Left lobe of liver (tissue), 2 donors: Measurements from ENCODE around the gene MPC1. TPM values are rescaled to one million over a fixed set of nuclear protein-coding genes. Genes with fewer than 3 reads are reported as not detected.
"Not testable (repeated sequence)": the region's sequence is repeated elsewhere in the genome, so short reads cannot be mapped to it uniquely, and the experiment has no call there.

Experiments used
- ATAC-seq: fragments of 200-7000 bp; cut with Tn5 transposase; one replicate; pipeline ENCODE4 v1.9.1; 2020; ENCODE audit warnings: mild to moderate bottlenecking, moderate library complexity
- DNase-seq: peaks from one replicate; pipeline ENCODE4 v3.0.0-alpha.2; 2020; ENCODE audit warnings: low spot score
- total RNA-seq: library from RNA; stranded (reverse); gene quantifications from one replicate; pipeline ENCODE4 v1.2.1, GENCODE V29; 2021
- donor health status: DM: no; HTN: no; CAD: no; lungs with moderate emphysema.
- donor health status: DM: no; HTN: yes; CAD: no.

MPC1 gene
- total RNA-seq, 1 donor from 2014 or later: 120 TPM

DNA sequence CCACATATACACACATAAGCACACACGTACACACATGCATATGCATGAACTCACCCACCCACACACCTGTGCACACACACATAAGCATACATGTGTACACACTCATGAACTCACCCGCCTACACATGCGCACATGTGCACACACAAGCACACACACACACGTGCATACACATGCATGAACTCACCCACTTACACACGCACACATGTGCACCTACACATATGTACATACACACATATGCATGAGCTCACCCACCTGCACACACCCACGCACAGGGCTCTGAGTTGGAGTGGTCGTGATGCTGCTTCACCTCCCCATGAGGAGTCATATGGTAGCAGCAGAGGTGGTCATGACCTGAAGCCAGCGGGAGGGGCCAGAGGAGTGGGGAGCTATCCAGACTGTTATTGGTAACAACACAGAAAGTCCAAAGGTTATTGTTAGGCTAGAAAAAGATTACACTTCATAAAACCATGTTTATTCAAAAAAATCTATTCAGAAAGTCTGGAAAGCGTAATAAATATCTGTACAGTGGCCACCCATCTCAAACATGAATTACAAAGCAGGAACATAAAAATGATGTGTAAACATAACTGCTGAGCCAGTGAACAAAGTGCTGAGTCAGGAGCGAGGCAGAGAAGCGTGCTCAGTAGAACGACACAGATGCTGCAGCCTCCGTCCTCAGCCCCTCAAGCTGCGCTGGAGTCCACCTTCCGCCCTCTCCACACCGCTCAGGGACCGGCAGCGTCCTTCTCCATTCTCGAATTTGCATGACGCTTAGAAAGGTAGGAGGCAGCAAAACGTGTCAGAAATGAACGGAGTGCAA is 26.4 kb upstream of the MPC1 start:
- DNase-seq (no peak), ATAC-seq (peak; percentile 74)

DNA sequence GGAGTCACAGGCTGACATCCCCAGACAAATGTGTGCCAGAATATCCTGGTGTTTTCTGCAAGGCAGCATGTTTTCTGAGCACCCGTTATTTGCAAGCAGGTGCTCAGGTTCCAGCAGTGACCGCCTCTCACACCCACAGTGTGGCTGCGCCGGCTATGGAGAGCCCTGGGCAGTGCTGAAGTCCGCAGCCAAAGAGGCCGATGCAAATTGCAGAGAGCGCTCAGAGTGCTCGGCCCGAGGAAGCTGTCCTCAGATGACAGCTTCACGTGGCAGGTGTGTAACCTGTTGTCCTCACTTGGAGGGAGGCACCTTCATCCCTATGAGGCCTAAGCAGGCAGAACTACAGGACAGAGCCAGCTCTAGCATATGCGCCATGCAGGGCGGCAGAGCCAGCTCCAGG is 23.5 kb upstream of the MPC1 start:
- peak; percentile 19 for ATAC-seq
- peak; percentile 33 for DNase-seq

DNA sequence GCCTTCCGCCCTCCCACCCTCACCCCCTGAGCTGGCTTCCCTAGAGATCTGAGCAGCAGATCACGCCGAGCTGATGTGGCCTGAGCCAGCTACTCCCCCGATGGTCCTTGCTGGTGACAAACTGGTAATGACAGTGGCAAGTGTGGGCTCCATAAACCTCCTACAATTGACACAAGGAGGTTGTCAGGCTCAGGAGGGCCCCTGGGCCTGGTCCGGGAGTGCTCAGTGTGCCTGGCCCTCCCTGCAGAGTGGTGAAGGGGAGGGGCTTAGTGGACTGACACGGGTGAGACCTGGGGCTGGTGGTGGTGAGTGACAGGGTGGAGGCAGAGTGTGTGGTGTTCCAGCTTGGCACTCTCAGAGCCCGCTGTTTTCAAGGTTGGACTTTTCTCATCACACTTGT is 22.6 kb upstream of the MPC1 start:
- ATAC-seq: no peak
- peak; percentile 42 for DNase-seq

DNA sequence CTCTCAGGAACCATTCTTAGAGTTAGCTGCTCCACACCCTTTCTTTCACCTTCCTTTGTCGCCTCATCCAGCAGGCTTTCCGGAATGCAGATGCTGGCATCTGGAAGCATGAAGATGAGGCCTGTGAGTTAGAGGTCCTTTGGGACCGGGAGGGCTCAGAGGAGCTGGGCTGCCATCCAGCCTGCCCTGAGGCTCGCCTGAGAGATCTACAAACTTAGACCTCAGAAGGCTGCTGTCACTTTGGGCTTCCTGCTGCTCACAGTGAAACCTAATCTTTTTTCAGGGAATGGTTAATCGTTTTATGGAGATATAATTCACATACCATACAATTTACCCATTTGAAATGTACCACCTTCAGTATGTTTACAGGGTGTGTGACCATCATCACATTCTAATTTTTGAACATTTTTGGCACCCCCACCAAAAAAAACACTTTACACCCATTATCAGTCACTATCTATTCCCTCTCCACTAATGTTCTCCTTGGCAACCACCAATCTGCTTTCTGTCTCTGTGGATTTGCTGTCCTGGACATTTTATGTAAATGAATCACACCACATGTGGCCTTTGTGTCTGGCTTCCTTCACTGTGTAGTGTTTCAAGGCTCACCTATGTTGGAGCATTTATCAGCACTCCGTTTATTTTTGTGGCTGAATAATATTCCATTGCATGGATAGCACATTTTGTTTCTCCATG is 20.0 kb upstream of the MPC1 start:
- no peak for ATAC-seq

DNA sequence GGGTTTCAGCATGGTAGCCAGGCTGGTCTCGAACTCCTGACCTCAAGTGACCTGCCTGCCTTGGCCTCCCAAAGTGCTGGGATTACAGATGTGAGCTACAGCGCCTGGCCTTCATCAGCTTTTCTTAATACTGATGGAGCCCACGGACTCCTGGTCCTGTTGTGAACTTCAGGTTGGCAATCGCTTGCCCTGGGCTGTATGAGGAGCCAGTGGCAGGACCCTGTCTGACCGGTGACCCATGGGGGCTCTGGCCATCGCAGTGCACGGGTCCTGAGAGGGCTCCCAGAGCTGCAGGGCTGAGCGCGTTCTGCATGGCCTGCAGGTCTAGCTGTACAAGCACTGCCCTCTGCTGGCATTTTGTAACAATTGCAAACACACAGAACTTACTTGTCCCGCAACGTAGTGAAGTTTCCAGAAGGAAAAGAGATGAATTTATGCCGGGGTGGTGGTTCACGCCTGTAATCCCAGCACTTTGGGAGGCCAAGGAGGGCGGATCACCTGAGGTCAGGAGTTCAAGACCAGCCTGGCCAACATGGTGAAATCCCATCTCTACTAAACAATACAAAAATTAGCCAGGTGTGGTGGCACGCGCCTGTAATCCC is 18.0 kb upstream of the MPC1 start:
- ATAC-seq (peak; percentile 94), DNase-seq (peak; percentile 74)

More for the DNA sequence above, 20.0 kb upstream of the MPC1 start:
- DNase-seq: peak; percentile 22

DNA sequence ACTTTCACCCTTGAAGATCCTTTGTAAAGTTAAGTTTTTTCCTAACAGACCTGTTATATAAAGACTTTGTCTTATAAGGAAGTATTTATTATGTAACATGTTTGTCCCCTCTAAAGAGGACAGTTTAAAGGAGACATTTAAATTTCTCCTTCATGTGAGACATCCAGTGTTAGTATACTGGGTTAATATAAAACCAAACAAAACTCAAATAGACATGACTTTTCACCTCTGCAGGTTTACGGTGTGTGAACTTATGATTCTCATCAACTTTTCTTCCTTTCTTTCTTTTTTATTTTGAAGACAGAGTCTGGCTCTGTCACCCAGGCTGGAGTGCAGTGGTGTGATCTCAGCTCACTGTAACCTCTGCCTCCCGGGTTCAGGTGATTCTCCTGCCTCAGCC is 17.4 kb upstream of the MPC1 start:
- peak; percentile 70 for ATAC-seq
- DNase-seq: no peak

DNA sequence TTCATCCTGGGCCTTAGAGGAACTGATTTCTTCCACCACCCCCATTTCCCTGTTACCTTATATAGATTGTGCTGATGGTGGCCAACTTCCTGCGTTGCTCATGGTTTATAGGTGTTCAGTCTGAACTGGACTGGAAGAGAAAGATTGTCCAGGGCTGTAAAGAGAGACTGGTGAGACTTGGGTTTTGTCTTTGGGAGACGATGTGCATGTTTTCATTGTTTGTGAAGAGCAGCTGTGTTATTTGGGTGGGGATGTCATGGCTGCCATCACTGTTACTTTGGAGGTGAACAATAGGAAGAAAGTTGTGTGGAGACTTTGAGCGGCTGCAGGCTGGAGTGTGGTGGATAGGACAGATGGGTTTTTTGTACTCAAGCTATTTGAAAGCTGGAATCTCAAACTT is 15.6 kb upstream of the MPC1 start:
- ATAC-seq: no peak
- no peak for DNase-seq

DNA sequence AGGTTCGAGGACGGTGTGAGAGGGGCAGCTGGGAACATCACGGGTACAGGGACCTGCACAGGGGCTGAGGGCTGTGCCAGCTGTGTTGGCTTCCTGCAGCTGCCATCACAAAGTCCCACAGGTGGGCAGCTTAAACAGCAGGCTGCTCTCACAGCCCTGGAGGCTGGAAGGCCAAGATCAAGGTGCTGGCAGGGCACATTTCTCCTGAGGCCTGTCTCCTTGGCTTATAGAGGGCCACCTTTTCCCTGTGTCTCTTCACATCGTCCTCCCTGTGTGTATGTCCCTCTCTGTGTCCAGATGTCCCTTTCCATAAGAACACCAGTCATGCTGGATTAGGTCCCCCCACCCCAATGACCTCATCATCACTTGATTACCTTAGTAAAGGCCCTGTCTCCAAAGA is 15.1 kb upstream of the MPC1 start:
- DNase-seq (no peak), ATAC-seq (no peak)

DNA sequence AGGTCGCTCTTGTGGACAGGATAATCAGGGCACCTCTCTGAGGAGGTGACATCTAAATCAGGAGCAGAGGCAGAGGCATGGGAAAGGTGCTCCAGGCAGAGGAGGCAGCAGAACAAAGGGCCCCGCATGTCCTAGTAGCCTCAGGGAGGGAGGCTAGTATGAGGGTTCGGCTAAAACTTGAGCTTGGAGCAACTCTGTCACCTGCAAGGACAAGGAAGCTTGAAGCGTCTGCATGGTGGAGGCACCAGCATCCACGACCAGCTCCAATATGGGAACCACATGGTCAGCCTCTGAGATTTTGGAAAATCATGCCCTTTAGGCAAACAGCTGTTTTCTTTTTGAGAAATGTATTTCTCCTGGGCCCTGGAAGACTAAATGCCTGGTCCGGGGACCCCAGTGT is 13.0 kb upstream of the MPC1 start:
- ATAC-seq: no peak
- no peak for DNase-seq

DNA sequence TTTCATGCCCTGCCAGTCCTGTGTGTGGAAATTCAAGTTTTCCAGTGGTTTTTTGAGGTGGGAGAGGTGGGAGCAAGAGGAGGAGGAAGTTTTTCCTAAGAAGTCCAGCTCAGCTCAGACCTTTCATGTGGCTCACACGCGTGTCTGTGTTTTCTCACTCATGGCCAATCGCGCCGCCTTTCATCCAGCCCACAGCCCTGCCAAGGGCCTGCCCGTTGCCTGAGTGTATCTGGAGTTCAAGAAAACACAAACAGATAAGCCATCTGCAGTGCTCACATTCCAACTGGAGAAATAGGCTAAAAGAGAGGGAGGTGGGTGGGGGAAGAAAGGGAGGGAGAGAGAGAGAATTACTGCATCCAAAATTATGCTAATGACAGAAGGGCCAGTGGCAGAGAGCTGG is 12.6 kb upstream of the MPC1 start:
- no peak for DNase-seq
- peak; percentile 22 for ATAC-seq

DNA sequence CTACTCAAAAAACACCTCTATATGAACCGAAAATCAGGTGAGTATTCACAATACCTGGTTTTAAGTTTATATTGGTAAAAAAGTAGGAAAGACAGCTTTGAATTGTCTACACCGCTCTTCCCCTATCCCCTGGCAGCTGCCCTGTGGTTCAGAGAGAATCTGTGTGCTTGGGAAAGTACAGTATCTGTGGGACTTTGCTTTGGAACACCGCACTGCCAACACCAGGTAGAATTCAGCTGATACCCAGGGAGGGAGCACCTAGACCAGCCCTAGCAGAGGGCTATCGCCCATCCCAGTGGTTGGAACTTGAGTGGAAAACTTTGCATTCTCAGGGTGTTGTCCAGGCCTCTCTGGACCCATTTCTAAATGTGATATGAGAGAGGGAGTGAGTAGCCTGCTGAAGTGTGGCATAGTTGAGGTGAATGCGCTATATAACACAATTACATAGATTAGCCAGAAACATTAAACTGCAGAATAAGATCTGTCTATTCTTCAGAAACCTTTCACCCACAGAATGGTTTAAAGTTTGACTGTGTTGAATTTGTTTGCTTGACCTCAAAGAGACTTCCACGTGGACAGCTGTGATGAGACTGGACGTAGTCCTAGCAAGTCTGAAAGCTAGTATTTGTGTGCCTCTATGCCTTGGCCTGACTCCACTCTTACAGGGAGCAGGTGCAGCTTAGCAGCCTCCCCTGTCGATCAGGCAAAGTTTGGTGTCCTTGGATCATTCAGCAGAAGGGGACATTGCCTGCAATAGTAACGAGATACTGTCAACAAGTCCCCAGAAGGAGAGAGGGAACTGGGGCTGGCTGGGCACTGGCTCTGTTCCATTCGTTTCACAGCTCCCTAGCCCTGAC is 11.5 kb upstream of the MPC1 start:
- peak; percentile 84 for DNase-seq
- ATAC-seq: peak; percentile 91

DNA sequence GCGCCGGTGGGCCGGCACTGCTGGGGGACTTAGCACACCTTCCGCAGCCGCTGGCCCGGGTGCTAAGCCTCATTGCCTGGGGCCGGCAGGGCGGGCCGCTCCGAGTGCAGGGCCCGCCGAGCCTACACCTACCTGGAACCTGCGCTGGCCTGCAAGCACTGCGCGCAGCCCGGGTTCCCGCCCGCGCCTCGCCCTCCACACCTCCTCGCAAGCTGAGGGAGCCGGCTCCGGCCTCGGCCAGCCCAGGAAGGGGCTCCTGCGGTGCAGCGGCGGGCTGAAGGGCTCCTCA is 10.7 kb upstream of the MPC1 start:
- ATAC-seq: no peak
- no peak for DNase-seq

DNA sequence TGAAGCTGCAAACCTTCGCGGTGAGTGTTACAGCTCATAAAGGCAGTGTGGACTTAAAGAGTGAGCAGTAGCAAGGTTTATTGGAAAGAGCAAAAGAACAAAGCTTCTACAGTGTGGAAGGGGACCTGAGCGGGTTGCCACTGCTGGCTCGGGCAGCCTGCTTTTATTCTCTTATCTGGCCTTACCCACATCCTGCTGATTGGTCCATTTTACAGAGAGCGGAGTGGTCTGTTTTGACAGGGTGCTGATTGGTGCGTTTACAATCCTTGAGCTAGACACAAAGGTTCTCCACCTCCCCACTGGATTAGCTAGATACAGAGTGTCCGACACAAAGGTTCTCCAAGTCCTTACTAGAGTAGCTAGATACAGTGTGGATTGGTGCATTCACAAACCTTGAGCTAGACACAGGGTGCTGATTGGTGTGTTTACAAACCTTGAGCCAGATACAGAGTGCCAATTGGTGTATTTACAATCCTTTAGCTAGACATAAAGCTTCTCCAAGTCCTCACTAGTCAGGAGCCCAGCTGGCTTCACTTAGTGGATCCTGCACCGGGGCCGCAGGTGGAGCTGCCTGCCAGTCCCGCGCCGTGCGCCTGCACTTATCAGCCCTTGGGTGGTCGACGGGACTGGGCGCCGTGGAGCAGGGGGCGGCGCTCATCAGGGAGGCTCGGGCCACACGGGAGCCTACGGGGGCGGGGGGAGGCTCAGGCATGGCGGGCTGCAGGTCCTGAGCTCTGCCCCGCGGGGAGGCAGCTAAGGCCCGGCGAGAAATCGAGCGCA is 10.2 kb upstream of the MPC1 start:
- not testable (repeated sequence) for DNase-seq

DNA sequence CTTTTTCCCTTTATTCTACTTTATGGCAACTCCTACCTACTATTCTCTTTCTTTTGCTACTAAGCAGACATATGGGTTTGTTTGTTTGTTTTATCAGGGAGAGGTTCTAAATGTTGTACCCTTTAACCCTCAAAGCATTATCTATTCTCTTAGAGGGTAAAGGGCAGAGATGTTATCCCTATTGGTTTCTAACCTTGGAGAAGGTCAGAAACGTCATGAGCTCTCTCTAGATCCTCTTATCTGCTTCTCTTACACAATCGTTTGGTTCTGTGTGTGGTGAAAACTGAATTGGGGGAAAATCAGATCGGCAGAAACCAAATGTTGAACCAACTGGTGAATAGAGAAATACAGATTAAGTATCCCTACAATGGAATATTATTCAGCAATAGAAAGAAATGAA is 6.4 kb upstream of the MPC1 start:
- ATAC-seq (peak; percentile 63), DNase-seq (no peak)

More for the DNA sequence above, 10.2 kb upstream of the MPC1 start:
- ATAC-seq: not testable (repeated sequence)

DNA sequence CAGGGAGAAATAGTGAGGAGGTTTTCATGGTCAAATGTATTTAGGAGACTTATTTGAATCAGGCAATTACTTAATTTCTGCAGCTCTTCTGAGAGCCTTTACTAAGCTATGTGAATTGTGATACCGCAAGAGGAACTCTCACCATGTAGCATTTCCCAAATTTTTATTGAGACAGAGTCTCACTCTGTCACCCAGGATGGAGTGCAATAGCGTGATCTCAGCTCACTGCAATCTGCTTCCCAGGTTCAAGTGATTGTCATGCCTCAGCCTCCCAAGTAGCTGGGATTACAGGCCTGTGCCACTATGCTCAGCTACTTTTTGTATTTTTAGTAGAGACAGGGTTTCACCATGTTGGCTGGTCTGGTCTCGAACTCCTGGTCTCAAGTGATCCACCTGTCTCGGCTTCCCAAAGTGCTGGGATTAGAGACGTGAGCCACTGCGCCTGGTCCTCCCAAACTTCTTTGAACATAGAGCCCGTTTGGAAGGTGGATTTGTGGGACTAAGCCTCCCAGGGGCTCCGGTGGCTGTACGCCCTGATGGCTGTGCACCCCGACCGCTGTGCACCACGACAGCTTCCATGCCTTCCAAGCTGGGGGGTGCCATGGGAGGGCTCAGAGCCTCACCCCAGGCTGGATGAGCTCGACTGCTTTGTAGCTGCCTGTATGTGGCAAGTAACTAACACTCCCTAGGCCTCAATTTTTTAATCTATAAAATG is 5.7 kb upstream of the MPC1 start:
- ATAC-seq (peak; percentile 7), DNase-seq (no peak)

DNA sequence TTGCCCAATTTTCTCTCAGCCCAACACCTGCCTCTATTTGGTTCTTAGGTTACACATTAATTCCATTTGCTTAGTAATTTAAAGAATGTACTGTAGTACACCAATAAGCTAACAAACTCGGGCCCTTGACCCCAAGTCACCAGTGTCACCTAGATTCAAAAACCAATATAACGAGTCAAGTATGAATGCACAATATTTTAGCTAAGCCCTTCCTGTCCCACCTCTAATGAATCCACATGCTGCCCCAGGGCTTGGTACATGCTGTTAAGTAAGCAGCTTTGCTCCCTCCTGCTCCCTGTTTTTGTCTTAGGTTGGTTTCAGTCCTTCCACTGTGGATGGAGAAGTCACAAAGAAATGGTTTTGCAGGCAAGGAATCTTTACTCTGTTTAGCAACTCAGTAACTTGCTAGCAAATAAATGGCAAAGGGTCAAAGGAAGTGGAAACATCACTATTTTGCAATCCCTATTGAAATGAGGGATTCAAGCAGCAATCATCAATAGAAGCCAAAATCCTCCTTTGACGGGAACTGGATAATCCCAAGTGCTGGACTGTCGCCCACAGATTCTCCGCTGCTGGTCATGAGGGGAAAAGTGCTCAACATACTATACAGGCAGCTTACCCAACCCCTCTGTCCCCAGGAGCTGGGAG is 5.0 kb upstream of the MPC1 start:
- ATAC-seq (peak; percentile 42), DNase-seq (peak; percentile 86)

DNA sequence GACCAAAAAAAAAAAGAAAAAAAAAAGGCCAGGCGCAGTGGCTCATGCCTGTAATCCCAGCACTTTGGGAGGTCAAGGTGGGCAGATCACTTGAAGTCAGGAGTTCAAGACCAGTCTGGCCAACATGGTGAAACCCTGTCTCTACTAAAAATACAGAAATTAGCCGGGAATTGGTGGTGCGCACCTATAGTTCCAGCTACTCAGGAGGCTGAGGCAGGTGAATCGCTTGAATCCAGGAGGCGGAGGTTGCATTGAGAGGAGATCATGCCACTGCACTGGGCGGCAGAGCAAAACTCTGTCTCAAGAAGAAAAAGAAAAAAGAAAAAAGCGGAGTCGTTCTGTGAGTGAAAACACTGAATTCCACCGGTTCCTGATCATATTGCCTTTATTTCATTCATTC is 4.4 kb upstream of the MPC1 start:
- not testable (repeated sequence) for ATAC-seq

DNA sequence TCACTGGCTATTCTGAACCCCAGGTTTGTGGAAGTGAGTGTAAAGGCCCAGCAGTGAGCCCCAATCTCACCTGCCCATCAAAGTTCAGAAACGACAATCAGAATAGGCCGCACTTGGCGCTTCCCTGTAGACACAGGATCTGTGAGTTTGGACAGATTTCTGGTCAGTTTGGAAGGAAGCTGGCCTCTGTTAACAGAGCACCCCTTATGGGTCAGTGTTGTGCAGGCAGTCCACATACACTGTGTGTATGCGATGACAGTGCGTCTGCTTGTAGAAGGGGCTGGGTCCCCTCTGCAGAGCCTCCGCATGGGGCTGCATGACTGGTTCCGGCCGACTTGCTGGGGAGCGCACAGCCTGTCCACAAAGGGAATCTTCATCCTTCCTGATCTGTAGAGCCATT is 3.4 kb upstream of the MPC1 start:
- DNase-seq (no peak), ATAC-seq (no peak)

More for the DNA sequence above, 4.4 kb upstream of the MPC1 start:
- DNase-seq: not testable (repeated sequence)

DNA sequence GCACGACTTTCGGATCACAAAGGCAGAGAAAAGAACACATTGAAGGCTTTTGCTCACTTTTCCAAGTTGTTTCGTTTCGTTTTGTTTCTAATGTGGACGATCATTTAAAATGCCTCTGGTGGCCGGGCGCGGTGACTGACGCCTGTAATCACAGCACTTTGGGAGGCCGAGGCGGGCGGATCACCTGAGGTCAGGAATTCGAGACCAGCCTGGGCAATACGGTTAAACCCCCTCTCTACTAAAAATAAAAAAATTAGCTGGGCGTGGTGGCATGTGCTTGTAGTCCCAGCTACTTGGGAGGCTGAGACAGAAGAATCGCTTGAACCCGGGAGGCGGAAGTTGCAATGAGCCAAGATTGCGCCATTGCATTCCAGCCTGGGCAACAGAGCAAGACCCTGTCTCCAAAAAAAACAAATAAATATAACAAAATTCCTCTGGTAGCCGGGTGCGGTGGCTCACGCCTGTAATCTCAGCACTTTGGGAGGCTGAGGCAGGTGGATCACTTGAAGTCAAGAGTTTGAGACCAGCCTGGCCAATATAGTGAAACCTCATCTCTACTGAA is 1.1 kb upstream of the MPC1 start:
- not testable (repeated sequence) for DNase-seq, ATAC-seq
